Thymus (tissue), 11 donors: ENCODE measurements around the gene GPC3. TPM values are rescaled to one million over a fixed set of nuclear protein-coding genes. Genes with fewer than 3 reads are reported as not detected.

Experiments used
- DNase-seq, 9 donors: peaks; one replicate each; pipeline ENCODE4 v3.0.0-alpha.2; 2013; ENCODE audit warnings: low spot score in 9 of 9, low read depth in 6 of 9, missing footprints in 1 of 9
- H3K27ac ChIP-seq, 2 donors: one replicate each; pipeline ENCODE4 v1.5.1; 2013; ENCODE audit warnings: control low read depth in 1 of 2, low read depth in 1 of 2, low read length in 1 of 2, mild to moderate bottlenecking in 1 of 2, moderate library complexity in 1 of 2
- H3K27me3 ChIP-seq, 2 donors: one replicate each; pipeline ENCODE4 v1.5.1; 2013; ENCODE audit warnings: low read length in 1 of 2; ENCODE audit not compliant: control insufficient read depth in 2 of 2, insufficient read depth in 1 of 2
- H3K36me3 ChIP-seq, 2 donors: one replicate each; pipeline ENCODE4 v1.5.1; 2013; ENCODE audit warnings: low read length in 1 of 2, mild to moderate bottlenecking in 1 of 2, moderate library complexity in 1 of 2; ENCODE audit not compliant: control insufficient read depth in 2 of 2, insufficient read depth in 2 of 2
- H3K4me1 ChIP-seq, 2 donors: one replicate each; pipeline ENCODE4 v1.5.1; 2013; ENCODE audit warnings: low read length in 2 of 2; ENCODE audit not compliant: control insufficient read depth in 2 of 2, insufficient read depth in 2 of 2
- H3K4me3 ChIP-seq, 2 donors: one replicate each; pipeline ENCODE4 v1.5.1; 2013; ENCODE audit warnings: low read length in 2 of 2, control low read depth in 1 of 2, mild to moderate bottlenecking in 1 of 2
- H3K9me3 ChIP-seq, 2 donors: one replicate each; pipeline ENCODE4 v1.5.1; 2013; ENCODE audit warnings: low read length in 1 of 2, mild to moderate bottlenecking in 1 of 2; ENCODE audit not compliant: control insufficient read depth in 2 of 2, insufficient read depth in 1 of 2
- WGBS: extraction: QIAGEN DNeasy Blood & Tissue Kit; methylation state at CpG from one replicate; pipeline ENCODE4 v1.1.7; 2013; 5-methylcytosine and 5-hydroxymethylcytosine counted together
- polyA plus RNA-seq: library from polyadenylated mRNA; stranded (reverse); fragments of 200-250 nt; gene quantifications from one replicate; pipeline ENCODE4 v1.2.3, GENCODE V29; 2013
- total RNA-seq: library from RNA; stranded (reverse); fragments of 120-200 nt; gene quantifications from one replicate; pipeline ENCODE4 v1.2.4, GENCODE V29; 2013
- donor health status: healthy.

Gene GPC3
- total and polyA plus RNA-seq, 2 donors: 3.1 to 26.2 TPM

- peaks cover 0 to 2% of the 10 kb centered on the region in 2 donors for H3K27me3 ChIP-seq
- no peak overlapping the region for H3K27ac ChIP-seq
- WGBS: 97% methylated on average over 3 of the region's 3 CpGs
- peaks cover 2 to 18% of the 10 kb centered on the region in 2 donors for H3K4me1 ChIP-seq
- H3K36me3 ChIP-seq: no peaks in the 10 kb centered on the region
- DNase-seq: no peak
- H3K9me3 ChIP-seq: no peaks in the 10 kb centered on the region
- no peak overlapping the region for H3K4me3 ChIP-seq
Measured at GRCh38 chrX:133966199-133966598, 19.2 kb downstream of the GPC3 start.

- Histone ChIP-seq H3K4me1 (peaks cover 2 to 18% of the 10 kb centered on the region in 2 donors), H3K27me3 (peaks cover 0 to 2% of the 10 kb centered on the region in 2 donors), H3K27ac (peak overlapping the region; percentile 39 to 73), H3K9me3 (no peaks in the 10 kb centered on the region), H3K36me3 (no peaks in the 10 kb centered on the region), H3K4me3 (no peak overlapping the region)
- no peak for DNase-seq
- 99% methylated on average over 3 of the region's 3 CpGs for WGBS
Measured at GRCh38 chrX:133965321-133965720, 20.1 kb downstream of the GPC3 start.

DNA sequence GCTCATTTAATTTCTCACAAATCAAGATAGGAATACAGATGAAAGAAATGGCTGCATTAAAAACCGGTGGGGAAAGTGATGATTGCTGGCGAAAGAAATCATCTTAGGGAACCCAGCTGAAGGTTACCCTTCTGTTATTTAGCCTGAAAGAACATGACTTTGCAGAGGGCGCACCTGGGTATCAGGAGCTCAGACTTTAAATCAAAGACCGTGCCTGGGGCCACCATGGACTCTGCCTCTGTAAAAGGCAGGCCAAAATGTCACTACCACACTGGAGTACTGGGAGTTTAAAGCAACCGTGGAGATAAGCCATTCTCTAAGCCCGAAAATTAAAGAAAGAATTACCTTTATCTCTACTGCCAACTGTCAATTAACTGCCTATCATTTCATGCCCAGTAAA lies 24.3 kb downstream of the GPC3 start:
- 98% methylated on average over 6 of the region's 6 CpGs for WGBS
- Histone ChIP-seq H3K36me3 (no peaks in the 10 kb centered on the region), H3K4me1 (peaks cover 2 to 18% of the 10 kb centered on the region in 2 donors), H3K9me3 (no peaks in the 10 kb centered on the region), H3K27me3 (no peaks in the 10 kb centered on the region), H3K27ac (no peak overlapping the region), H3K4me3 (no peak overlapping the region)
- no peak for DNase-seq

DNA sequence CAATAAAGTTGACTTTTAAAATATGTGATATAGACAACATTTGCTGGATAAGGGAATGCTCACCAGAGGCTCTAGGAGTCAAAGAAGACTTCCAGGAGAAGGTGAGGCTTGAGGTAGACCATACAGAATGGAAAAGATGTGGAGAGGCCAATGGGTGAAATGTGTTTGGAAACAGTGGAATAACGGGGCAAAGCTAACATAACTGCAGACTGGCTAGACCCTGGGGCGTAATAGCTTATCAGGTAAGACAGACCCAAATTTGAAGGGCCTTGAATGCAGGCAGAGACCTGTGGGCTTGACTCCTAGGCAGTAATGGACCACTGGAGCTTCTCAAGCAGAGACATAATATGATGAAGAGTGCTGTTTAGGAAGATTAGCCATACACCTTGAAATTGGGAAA lies 25.4 kb downstream of the GPC3 start:
- H3K9me3 ChIP-seq: no peaks in the 10 kb centered on the region
- 97% methylated on average over 2 of the region's 2 CpGs for WGBS
- H3K27ac ChIP-seq: no peak overlapping the region
- peaks cover 0 to 15% of the 10 kb centered on the region in 2 donors for H3K4me1 ChIP-seq
- DNase-seq: no peak
- no peaks in the 10 kb centered on the region for H3K27me3 ChIP-seq
- H3K4me3 ChIP-seq: no peak overlapping the region
- no peaks in the 10 kb centered on the region for H3K36me3 ChIP-seq

GRCh38 chrX:133958997-133959688 lies 26.3 kb downstream of the GPC3 start:
- Histone ChIP-seq H3K4me1 (peaks cover 0 to 11% of the 10 kb centered on the region in 2 donors), H3K4me3 (no peak overlapping the region)
- 87% methylated on average over 2 of the region's 2 CpGs for WGBS

DNA sequence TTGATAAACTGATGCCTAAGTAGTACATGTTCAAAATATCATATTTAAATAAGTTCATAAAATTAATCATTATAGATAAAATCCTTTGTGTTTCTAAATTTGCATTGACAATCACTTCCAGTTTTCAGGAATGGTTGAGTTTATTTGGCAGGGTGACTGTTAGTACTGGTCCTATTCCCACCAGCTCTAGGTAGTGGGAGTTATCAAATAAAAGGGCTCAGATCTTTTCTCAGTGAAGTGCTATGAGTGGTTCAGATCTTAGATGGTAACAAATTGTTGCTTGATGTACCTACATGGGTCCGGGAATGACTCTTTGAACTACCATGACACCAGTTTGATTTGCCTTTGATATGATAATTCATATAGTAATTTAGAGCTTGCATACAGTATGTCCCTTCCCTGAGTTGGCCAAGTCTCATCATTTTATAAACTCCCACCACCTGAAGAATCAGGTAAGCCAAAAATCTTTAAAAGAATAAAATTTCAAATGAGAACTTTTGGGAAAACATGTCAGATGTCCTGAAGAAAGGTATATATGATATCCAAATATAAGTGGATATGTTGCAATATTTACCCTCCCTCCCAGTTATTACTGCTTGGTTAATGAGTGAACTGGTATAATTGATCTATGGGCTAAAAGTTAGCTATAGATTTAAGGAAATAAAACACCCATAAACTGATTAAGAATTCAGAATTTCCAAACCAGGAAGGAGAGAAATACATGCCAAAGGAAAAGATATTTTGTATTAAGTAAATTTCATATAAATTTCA lies 28.6 kb downstream of the GPC3 start:
- no peaks in the 10 kb centered on the region for H3K36me3 ChIP-seq
- DNase-seq: no peak
- H3K4me1 ChIP-seq: no peaks in the 10 kb centered on the region
- H3K9me3 ChIP-seq: no peaks in the 10 kb centered on the region
- H3K27me3 ChIP-seq: no peaks in the 10 kb centered on the region
- 97% methylated on average over 1 of the region's 1 CpG for WGBS
- H3K4me3 ChIP-seq: no peak overlapping the region
- no peak overlapping the region for H3K27ac ChIP-seq

More at GRCh38 chrX:133958997-133959688, 26.3 kb downstream of the GPC3 start:
- DNase-seq: no peak
- Histone ChIP-seq H3K36me3 (no peaks in the 10 kb centered on the region), H3K9me3 (no peaks in the 10 kb centered on the region), H3K27me3 (no peaks in the 10 kb centered on the region), H3K27ac (no peak overlapping the region)

- H3K27me3 ChIP-seq: no peaks in the 10 kb centered on the region
- no peaks in the 10 kb centered on the region for H3K9me3 ChIP-seq
- no peak for DNase-seq
- no peak overlapping the region for H3K4me3 ChIP-seq
- 95% methylated on average over 4 of the region's 4 CpGs for WGBS
- no peaks in the 10 kb centered on the region for H3K4me1 ChIP-seq
- no peaks in the 10 kb centered on the region for H3K36me3 ChIP-seq
- no peak overlapping the region for H3K27ac ChIP-seq
Measured at GRCh38 chrX:133953785-133954355, 31.5 kb downstream of the GPC3 start.

DNA sequence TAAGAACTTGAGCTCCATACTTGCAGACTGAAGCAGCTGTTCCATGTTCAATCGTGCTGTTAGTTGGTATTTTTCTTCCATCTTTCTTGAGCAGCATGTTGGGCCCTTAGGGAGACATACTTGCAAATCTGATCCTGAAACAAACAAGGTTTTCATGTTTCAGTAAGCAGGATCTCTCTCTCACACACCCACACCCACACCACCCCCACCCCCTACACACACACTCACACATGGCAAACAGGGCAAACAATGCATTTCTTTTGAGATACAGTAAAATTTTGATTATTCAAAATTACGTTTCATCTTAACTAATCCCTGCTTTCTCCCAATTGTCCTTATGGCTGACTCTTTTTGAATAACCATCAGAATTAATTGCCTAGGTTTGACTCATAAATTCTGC lies 32.3 kb downstream of the GPC3 start:
- no peaks in the 10 kb centered on the region for H3K4me1 ChIP-seq
- H3K9me3 ChIP-seq: no peaks in the 10 kb centered on the region
- no peak overlapping the region for H3K27ac ChIP-seq
- H3K27me3 ChIP-seq: no peaks in the 10 kb centered on the region
- no peak for DNase-seq
- no peaks in the 10 kb centered on the region for H3K36me3 ChIP-seq
- 98% methylated on average over 2 of the region's 2 CpGs for WGBS
- H3K4me3 ChIP-seq: no peak overlapping the region

GRCh38 chrX:133951098-133951497 lies 34.3 kb downstream of the GPC3 start:
- no peaks in the 10 kb centered on the region for H3K9me3 ChIP-seq
- H3K36me3 ChIP-seq: no peaks in the 10 kb centered on the region
- no peaks in the 10 kb centered on the region for H3K4me1 ChIP-seq
- WGBS: 97% methylated on average over 2 of the region's 2 CpGs
- no peak overlapping the region for H3K4me3 ChIP-seq
- H3K27ac ChIP-seq: no peak overlapping the region
- DNase-seq: no peak
- no peaks in the 10 kb centered on the region for H3K27me3 ChIP-seq
